ENCODE results near the gene PROM2.
"Not testable (repeated sequence)": the region's sequence is repeated elsewhere in the genome, so short reads cannot be mapped to it uniquely, and the experiment has no call there.

Gene PROM2, protein sequence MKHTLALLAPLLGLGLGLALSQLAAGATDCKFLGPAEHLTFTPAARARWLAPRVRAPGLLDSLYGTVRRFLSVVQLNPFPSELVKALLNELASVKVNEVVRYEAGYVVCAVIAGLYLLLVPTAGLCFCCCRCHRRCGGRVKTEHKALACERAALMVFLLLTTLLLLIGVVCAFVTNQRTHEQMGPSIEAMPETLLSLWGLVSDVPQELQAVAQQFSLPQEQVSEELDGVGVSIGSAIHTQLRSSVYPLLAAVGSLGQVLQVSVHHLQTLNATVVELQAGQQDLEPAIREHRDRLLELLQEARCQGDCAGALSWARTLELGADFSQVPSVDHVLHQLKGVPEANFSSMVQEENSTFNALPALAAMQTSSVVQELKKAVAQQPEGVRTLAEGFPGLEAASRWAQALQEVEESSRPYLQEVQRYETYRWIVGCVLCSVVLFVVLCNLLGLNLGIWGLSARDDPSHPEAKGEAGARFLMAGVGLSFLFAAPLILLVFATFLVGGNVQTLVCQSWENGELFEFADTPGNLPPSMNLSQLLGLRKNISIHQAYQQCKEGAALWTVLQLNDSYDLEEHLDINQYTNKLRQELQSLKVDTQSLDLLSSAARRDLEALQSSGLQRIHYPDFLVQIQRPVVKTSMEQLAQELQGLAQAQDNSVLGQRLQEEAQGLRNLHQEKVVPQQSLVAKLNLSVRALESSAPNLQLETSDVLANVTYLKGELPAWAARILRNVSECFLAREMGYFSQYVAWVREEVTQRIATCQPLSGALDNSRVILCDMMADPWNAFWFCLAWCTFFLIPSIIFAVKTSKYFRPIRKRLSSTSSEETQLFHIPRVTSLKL

DNA sequence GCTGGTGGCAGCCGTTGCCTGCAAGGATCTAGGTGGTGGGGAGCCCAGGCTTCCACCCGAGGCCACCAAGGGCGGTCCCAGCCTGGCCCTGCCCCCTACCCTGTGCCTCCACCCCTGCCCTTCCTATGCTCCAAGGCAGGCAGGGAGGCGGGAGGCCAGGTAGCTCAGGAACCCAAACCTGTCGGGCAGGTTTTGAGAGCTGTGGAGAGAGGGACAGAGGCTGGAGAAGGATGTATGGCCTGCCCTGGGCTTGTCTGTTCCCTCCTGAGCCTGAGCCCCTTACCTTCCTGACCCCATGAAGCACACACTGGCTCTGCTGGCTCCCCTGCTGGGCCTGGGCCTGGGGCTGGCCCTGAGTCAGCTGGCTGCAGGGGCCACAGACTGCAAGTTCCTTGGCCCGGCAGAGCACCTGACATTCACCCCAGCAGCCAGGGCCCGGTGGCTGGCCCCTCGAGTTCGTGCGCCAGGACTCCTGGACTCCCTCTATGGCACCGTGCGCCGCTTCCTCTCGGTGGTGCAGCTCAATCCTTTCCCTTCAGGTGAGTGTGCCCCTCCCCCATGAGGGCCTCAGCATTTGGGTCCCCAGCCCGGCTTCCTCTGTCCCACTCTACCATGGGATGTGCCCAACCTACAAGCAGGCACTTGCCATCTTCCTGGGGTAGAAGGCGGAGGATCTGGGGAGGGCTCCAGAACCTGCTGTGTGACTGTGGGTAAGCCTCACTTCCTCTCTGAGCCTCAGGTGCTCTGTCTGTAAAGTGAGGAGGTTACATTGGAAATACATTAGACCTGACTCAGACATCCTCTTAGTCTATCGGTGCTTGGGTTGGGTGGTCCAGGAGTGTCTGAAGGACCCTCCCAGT is at the start of gene PROM2:
TSS of gene PROM2 (plus strand) at position 159 of the 860 bp plus-strand sequence. CDS start at position 296, 137 bp downstream.
- DNase-seq: no peak

DNA sequence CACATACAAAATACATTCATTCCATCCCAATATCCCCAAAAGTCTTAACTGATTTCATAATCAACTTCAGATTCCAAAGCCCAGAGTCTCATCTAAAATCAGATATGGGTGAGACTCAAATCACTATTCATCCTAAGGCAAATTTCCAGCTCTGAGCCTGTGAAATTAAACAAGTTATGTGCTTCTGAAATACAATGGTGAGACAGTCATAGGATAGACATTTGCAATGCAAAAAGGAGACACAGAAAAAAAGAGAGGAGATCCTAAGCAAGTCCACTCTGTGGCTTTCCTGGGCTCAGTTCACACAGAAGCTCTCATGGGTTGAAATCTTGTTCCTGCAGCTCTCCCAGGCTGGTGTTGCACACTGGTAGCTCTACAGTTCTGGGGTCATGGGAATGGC is 48.6 kb upstream of the PROM2 start:
- no peak for DNase-seq

DNA sequence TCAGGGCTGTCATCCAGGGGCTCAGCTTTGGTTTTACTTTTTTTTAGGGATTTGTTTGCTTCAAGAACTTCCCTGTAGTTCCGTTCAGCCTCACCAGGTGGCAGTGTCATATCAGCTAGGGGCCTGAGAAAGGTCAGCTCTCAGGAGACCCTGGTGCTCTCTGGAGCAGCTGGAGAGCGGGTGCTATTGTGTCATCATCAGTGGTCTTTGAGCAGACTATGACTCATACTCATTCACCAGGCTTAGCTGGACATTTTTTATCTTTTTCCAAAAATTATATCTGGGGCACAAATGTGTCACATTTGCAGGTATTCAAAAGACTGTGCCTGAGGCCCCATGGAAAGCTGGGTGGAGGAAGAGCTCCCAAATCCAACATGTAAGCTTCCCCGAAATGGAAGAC is 42.5 kb upstream of the PROM2 start:
- DNase-seq: peak; percentile 29 to 30

DNA sequence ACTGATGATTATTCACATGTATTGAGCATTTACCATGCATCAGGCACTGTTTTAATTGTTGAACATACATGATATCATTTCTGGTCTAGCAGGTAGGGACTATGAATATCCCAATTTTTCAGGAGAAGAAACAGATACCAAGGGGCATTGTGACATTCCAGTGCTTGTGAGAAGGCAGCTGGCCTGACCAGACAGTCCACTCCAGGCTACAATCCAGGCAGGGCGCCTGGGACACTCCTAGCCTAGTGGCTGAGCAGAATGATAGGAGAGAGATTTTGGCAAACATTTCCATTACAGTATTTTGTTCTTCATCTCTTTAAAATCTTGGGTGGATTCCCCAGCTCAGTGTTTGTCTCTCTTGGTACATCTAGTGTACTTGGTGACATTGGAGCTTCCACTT is 42.0 kb upstream of the PROM2 start:
- DNase-seq: no peak

DNA sequence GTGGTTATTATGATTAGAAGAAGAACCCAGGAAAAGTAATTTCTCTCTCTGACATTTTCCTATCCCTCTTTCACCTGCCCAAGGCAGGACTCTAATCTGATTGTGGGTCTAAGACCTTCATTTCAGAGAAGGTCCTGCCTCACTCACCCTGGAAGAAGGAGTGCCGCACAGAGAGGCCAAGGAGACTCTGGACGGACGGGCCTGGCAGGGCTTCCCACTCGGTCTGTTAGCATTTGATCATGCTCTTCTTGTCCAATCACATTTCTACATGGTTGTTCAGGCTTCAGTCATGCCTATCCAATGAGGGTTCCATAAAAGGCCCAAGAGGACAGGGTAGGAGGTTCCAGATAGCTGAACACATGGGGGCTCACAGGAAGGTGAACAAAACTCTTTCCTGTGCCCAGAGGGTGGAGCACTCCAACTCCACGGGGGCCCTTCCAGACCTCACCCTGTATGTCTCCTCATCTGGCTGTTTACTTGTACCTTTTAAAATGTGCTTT is 39.9 kb upstream of the PROM2 start:
- DNase-seq: no peak

DNA sequence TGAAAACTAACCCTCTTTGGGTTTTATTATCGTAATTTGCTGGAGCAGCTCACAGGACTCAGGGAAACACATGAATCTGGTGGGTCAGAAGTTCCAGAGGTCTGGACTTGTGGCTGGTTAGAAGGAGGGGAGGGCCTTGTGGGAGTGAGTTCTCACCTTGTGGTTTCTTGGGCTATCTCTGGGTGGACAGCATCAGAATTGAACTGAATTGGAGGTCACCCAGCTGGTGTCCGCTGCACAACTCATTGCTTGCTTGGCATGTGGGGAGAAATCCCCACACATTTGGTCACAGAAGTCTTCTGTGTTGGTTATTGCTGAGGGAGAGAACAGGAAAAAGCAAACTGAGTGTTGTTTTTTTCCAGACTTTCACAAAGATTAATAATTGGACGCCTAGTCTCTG is 39.4 kb upstream of the PROM2 start:
- no peak for DNase-seq

DNA sequence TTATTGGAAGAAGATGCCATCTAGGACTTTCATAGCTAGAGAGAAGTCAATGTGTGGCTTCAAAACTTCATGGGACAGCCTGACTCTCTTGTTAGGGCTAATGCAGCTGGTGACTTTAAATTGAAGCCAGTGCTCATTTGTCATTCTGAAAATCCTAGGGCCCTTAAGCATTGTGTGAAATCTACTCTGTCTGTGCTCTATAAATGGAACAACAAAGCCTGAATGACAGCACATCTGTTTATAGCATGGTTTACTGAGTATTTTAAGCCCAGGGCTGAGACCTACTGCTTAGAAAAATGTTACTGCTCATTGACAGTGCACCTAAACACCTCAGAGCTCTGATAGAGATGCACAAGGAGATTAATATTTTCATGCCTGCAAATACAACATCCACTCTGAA is 36.1 kb upstream of the PROM2 start:
- no peak for DNase-seq

DNA sequence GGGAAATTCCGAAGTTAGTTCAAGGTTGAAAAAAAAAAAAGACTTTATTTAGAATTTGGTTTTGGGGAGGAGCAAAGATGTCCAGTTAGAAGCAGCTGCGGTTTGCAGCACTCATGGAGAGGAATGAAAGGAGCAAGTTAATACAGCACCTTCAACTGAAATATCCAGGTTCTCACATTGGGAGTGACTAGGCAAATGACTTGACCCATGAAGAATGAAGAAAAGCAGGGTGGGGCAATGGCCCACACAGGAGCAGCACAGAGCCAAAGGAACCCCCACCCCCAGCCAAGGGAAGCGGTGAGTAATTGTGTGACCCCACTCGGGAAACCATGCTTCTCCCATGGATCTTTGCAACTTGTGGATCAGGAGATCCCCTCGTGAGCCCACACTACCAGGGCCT is 34.2 kb upstream of the PROM2 start:
- DNase-seq: no peak

DNA sequence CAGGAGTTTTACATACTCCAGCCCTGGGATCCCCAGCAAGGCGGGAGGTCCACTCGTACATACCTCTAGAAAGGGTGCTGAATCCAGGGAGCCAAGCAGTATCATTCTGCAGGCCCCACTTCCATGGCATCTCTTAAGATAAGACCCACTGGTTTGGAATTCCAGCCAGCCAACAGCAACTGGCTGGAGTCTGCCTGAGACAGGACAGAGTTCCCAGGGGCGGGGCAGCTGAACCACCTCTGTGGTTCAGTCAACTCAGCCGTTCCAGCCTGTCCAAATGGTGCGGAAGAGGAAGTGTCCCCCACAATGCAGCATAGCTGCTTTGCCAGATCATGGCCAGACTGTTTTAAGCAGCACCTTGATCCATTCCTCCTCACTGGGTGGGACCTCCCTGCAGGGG is 33.7 kb upstream of the PROM2 start:
- DNase-seq: no peak

DNA sequence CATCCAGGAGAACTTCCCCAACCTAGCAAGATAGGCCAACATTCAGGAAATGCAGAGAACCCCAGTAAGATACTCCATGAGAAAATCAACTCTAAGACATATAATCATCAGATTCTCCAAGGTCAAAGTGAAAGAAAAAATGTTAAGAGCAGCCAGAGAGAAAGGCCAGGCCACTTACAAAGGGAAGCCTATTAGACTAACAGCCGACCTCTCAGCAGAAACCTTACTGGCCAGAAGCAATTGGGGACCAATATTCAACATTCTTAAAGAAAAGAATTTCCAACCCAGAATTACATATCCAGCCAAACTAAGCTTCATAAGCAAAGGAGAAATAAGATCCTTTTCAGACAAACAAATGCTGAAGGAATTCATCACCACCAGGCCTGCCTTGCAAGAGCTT is 32.2 kb upstream of the PROM2 start:
- not testable (repeated sequence) for DNase-seq

DNA sequence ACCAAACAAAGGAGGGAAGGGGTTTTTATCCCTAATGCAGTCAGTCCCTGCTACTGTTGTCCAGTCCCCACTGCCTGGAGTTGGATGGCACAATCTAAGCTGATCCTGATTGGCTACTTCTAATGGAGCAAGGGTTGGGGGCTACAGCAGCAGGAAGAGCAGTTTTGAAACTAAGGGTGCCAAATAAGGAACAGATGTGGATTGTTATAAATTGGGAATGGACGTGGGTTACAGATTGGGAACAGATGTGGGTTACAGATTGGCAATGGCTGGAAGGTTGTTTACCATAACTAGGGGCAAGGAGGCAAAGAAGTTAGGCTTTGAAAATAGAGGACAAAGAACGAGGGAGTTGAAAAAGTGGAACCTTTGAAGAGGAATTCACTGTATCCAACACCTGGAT is 16.0 kb upstream of the PROM2 start:
- no peak for DNase-seq

DNA sequence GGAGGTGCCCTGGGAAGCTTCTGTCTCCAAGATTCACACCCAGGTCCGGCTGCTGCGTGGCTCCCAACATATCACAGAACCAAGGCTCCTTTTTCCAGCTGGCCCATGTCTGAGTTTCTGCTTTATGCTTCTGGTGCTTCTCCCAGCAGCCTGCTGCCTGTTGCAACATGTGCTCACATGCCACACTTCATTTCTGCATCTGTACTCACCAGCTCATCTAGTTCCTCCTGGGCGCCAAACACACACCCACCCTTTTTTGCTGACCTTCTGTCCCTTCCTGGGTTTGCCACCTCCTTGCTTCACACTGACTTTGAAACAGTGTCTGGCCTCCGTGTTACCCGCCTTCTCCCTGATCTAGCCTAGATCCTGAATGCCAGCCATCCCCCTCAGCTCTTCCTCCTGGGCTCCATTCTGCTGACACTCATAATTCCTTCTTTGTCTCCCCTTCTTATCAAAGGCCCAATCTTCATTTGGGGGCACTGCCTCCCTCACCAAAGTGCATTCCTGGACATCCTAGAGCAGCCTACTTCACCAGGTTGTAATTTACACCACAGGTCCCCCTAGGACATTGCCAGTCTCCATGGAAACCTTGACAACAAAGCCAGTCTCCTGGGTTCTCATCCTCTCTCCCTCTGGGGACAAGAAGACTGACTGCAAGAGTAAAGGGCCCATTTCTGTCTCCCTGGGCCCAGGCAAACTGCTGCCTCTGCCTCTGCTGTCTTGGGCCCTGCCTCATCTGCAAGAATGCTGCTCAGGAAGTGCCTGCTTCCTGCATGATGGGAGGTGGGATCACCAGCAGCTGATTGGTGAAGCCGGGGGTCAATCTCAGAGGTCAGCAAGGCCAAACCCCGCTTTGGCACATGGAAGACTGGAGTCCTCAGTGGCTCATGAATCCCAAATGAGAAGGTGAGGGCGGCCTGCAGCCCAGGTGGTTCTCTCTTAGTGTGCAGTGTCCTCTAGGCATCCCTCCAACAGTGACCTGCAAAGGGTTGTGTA is 13.9 kb upstream of the PROM2 start:
- no peak for DNase-seq

DNA sequence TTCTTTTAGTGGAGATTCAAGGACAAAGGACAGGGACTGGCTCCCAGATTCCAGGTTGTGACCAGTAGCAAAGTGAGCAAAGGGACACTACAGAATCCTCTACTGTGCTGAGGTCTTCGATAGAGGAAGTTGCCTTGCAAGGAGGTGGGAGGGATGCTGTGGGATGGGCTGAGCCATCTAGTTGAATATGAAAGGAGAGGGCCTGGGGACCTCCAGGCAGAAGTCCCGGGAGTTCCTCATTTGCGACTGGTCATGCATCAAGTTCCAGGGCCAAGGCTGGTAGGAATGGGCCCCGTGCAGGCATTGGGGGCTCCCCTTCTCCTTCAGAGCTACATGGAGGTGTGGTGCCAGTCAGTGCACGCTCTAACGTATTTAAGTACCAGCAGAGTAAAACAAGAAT is 12.6 kb upstream of the PROM2 start:
- no peak for DNase-seq

DNA sequence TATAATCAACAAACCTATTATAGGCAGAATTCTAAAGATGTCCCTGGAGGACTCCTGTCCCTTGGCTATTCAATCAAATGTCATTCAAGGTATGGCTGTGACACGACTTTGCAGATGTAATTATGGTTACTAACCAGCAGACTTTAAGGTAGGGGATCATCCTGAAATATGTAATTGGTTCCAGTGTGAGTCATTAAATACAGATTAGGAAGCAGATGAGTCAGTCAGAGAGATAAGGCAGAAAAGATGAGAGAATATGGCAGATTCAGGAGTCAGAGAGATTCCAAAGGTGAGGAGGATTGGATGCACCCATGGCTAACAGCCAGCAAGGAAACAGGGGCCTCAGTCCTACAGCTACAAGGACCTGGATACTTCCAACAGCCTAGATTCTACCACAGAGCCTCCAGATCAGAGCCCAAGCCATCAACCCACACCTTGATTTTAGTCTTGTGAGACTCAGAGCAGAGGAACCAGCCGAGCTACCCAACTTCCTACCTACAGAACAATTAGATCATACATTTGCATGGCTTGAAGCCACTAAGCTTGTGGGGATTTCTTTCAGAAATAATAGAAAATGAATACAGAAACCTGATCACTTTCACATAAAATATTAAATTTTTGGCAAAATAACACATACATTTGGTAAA is 11.2 kb upstream of the PROM2 start:
- no peak for DNase-seq

DNA sequence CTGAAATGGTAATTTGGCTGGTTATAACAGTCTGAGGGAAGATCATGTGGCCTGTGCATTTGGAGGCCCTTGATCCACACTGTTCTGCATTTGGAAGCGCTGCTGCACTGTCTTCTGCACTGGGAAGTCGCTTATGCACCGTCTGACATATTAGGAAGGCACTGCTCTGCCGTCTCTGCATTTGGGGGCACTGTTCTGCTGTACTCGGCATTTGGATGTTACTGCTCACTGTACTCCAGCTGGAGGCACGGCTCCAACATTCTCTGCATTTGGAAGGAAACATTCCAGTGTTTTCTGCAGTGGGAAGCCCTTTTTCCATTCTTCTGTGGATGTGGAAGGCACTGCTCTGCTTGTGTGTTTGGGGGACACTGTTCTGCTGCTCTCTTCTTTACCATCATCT is 9.6 kb upstream of the PROM2 start:
- no peak for DNase-seq

DNA sequence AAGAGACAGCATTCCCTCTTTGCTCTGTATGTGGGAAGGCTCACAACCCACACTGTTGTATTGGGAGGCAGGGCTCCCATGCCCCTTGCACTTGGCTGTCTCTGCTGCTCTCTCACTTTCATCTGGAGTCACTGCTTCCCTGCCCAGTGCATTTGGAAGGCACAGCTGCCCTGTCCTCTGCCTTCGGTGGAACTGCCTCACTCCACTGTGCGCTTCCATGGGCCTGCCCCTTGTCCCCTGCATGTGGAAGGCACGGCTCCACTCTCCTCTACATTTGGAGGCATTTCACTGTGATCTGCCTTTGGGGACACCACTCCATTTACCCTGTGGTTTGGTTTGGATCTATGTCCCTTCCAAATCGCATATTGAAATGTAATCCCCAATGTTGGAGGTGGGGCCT is 9.1 kb upstream of the PROM2 start:
- no peak for DNase-seq

DNA sequence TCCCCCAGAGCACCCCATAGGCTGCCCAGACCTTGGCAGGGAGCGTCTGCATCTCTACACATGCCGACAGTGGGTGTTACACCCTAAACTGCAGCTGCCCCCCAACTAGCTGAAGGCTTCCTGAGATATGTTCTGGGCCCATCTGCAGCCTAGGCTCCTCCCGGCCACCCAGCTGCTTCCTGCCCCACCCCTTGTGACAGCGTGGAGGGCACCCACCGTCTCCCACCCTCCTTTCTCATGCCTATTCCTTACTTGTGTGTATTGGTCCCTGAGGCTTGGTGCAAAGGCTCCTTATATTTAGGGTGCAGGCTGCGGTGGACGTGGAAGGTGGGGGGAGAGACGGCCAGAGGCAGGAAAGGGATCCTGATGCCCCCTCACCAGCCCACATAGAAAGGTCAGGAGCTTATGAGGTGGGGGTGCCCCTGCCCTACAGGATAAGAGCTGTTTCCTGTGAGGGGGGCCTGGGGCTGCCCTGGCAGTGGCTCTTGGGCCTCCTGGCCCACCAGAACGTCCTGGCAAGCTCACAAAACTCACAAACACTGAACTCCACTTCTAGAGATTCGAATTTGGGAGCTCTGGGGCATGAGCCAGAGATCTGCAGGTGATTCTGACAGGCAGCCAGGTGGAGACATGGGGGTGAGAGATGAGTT is 7.3 kb upstream of the PROM2 start:
- DNase-seq: no peak

DNA sequence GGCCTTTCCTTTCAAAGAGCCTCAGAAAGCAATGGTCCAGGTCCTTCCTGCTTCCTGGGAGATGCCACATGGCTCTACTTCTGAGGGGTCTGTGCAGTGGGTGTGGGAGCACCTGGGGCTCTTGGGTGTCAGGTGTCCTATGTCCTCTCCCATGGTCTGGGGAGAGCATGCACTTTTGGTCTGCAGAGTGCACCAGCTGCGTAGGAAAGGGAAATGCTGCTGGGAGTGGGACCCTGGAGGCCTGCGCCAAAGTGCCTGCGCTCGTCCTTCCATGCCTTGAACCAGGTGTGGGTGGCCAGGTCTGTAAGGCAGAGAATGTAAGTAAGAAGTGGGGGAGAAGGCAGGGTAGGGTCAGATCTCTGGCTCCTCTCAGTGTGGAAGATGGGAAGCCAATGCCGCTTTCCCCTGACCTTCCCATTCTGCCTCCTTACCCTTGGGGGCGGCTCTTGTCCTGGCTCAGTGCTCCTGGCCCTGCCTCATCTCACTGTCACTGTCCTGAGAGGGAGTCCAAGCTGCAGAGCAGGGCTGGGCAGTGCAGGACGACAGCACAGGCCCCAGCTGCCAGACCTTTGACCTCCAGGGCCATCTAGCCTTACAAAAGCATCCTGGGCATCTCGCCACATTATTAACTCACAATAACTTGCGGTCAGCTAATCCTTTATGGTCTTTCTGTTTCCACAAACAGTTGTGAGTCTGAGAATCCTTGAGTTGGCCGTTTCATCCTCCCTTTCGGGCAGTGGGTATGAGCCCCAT is 6.6 kb upstream of the PROM2 start:
- DNase-seq: no peak

DNA sequence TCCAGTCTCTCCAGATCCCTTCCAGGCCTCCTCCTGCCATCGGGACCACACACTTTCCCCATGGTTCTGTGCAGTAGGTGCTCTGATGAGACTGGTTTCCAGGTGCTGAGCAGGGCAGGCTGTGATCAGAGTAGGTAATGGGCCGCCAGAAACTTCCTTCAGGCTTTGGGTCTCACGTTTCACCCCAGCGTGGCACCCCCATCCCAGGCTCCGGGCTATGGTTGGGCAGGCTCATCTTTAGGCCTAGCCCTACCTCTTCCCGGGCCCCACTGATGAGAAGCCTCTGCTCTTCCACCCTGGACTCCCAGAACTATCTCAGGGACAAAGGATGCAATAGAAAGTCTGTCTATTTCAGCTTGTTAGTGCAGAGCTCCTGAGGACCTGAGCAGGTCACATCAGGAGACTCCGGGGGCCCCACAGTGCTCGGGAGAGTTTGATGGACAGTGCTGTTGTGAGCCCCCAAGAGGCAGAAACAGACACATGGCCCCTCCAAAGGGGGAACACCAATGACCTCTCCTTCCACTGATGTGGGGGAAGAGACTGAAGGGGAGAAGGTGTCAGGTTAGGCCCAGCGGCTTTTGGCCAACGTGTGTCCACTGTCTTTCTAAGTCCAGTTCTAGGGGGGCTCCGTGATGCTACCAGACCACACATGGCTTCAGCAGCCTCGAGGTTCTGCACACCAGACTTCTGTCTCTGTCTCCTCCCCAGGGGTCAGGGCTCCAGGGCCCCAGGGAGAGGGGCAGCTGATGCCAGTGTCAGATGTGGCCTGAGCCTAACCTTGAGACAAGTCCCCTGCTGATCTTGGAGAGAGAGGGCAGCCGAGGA is 5.8 kb upstream of the PROM2 start:
- no peak for DNase-seq

Data from stimulated activated CD4-positive, alpha-beta T cell treated with anti-CD3 and anti-CD28 coated beads, Interleukin-2, amount 100 ng/mL, for 48 hours (primary cell).